ENCODE data around the gene CST5. TPM values are rescaled to one million over a fixed set of nuclear protein-coding genes. Genes with fewer than 3 reads are reported as not detected.
"Not testable (repeated sequence)": the region's sequence is repeated elsewhere in the genome, so short reads cannot be mapped to it uniquely, and the experiment has no call there.

Gene CST5
- total and polyA plus RNA-seq, 10 of the 15 experiments (the other 5 are each of a cell fraction or from before 2014, with no cell fraction given): not detected

GRCh38 chr20:23831961-23832360 lies 47.6 kb downstream of the CST5 start:
- WGBS (ENCODE audit: insufficient coverage, insufficient replicate concordance, low lambda C conversion rate, missing lambda C conversion rate): 0% methylated on average over 3 of the region's 3 CpGs
- H4K20me1 ChIP-seq (ENCODE audit: control insufficient read depth, insufficient read depth); POLR2A ChIA-PET; H3K79me2 ChIP-seq (ENCODE audit: control insufficient read depth, insufficient read depth, low read length); BruUV-seq (replicated peaks); H3K9me3 ChIP-seq (replicated peaks; ENCODE audit: control insufficient read depth, insufficient read depth, low read length); intact Hi-C loops (cut with micrococcal nuclease; ENCODE audit: unreplicated experiment); H3K27me3 ChIP-seq (replicated peaks in 1 of 2; ENCODE audit: control insufficient read depth in 2 of 2, insufficient read depth in 2 of 2, low read length in 1 of 2); FAIRE-seq; H3K36me3 ChIP-seq (ENCODE audit: control insufficient read depth in 2 of 2, insufficient read depth in 2 of 2, low read length in 1 of 2); H2AFZ ChIP-seq (ENCODE audit: control insufficient read depth, low read depth, low read length); H3K9ac ChIP-seq (ENCODE audit: control insufficient read depth, insufficient read depth, low read length); H3K27ac ChIP-seq (ENCODE audit: control insufficient read depth, insufficient read depth); H3K4me1 ChIP-seq (ENCODE audit: control insufficient read depth, insufficient read depth, low read length); DNase-seq (ENCODE audit: low read depth, low spot score); ATAC-seq; in situ Hi-C loops (cut with MboI); RAD21 ChIA-PET (ENCODE audit: unreplicated experiment); SMC1A ChIA-PET (ENCODE audit: uncharacterized antibody, unreplicated experiment); H3K4me3 ChIP-seq; CTCF ChIA-PET; H3K4me2 ChIP-seq (ENCODE audit: control insufficient read depth, insufficient read depth): not testable (repeated sequence)

GRCh38 chr20:23826541-23827021 lies 53.0 kb downstream of the CST5 start, which contains the start of gene CST2:
CST2 (minus strand) TSS chr20:23826729; CDS start chr20:23826660, 69 bp downstream.
- no peaks in the 10 kb centered on the region for H4K20me1 ChIP-seq (ENCODE audit: control insufficient read depth, insufficient read depth)
- H3K36me3 ChIP-seq (ENCODE audit: control insufficient read depth in 2 of 2, insufficient read depth in 2 of 2, low read length in 1 of 2): no peaks in the 10 kb centered on the region
- RAD21 ChIA-PET (ENCODE audit: unreplicated experiment): no interaction called here
- no peak within 1 kb of the TSS for H3K27ac ChIP-seq (ENCODE audit: control insufficient read depth, insufficient read depth)
- SMC1A ChIA-PET (ENCODE audit: uncharacterized antibody, unreplicated experiment): no interaction called here
- POLR2A ChIA-PET: no interaction called here
- DNase-seq (ENCODE audit: low read depth, low spot score): no peak
- H3K4me1 ChIP-seq (ENCODE audit: control insufficient read depth, insufficient read depth, low read length): no peaks in the 10 kb centered on the region
- no peak within 1 kb of the TSS for H3K4me3 ChIP-seq
- WGBS (ENCODE audit: insufficient coverage, insufficient replicate concordance, low lambda C conversion rate, missing lambda C conversion rate): 10% methylated on average over 3 of the region's 4 CpGs
- CTCF ChIA-PET: no interaction called here
- no peak within 1 kb of the TSS for H3K4me2 ChIP-seq (ENCODE audit: control insufficient read depth, insufficient read depth)
- TF ChIP-seq PAX8 (IDR thresholded peaks at IDR 0.05) (no peak), TAF1 (IDR thresholded peaks at IDR 0.05; ENCODE audit: borderline replicate concordance, low read depth, low read length) (no peak), SUPT20H (IDR thresholded peaks at IDR 0.05; ENCODE audit: borderline replicate concordance, control insufficient read depth, low read depth, low read length) (no peak), HSF1 (IDR thresholded peaks at IDR 0.05; ENCODE audit: low read depth, low read length) (no peak), NR2F1 (conservative IDR thresholded peaks at IDR 0.05) (no peak)
- TF ChIP-seq, protein P1, sequence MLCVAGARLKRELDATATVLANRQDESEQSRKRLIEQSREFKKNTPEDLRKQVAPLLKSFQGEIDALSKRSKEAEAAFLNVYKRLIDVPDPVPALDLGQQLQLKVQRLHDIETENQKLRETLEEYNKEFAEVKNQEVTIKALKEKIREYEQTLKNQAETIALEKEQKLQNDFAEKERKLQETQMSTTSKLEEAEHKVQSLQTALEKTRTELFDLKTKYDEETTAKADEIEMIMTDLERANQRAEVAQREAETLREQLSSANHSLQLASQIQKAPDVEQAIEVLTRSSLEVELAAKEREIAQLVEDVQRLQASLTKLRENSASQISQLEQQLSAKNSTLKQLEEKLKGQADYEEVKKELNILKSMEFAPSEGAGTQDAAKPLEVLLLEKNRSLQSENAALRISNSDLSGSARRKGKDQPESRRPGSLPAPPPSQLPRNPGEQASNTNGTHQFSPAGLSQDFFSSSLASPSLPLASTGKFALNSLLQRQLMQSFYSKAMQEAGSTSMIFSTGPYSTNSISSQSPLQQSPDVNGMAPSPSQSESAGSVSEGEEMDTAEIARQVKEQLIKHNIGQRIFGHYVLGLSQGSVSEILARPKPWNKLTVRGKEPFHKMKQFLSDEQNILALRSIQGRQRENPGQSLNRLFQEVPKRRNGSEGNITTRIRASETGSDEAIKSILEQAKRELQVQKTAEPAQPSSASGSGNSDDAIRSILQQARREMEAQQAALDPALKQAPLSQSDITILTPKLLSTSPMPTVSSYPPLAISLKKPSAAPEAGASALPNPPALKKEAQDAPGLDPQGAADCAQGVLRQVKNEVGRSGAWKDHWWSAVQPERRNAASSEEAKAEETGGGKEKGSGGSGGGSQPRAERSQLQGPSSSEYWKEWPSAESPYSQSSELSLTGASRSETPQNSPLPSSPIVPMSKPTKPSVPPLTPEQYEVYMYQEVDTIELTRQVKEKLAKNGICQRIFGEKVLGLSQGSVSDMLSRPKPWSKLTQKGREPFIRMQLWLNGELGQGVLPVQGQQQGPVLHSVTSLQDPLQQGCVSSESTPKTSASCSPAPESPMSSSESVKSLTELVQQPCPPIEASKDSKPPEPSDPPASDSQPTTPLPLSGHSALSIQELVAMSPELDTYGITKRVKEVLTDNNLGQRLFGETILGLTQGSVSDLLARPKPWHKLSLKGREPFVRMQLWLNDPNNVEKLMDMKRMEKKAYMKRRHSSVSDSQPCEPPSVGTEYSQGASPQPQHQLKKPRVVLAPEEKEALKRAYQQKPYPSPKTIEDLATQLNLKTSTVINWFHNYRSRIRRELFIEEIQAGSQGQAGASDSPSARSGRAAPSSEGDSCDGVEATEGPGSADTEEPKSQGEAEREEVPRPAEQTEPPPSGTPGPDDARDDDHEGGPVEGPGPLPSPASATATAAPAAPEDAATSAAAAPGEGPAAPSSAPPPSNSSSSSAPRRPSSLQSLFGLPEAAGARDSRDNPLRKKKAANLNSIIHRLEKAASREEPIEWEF (IDR thresholded peaks at IDR 0.05; ENCODE audit: insufficient replicate concordance, low read depth, low read length): no peak
- no peaks in the 10 kb centered on the region for H3K79me2 ChIP-seq (ENCODE audit: control insufficient read depth, insufficient read depth, low read length)
- no peak for ATAC-seq
- no peaks in the 10 kb centered on the region for H3K9me3 ChIP-seq (replicated peaks; ENCODE audit: control insufficient read depth, insufficient read depth, low read length)
- H2AFZ ChIP-seq (ENCODE audit: control insufficient read depth, low read depth, low read length): no peak within 1 kb of the TSS
- intact Hi-C loops (cut with micrococcal nuclease; ENCODE audit: unreplicated experiment): no loop called here
- no peak for FAIRE-seq
- H3K27me3 ChIP-seq (replicated peaks in 1 of 2; ENCODE audit: control insufficient read depth in 2 of 2, insufficient read depth in 2 of 2, low read length in 1 of 2): no peaks in the 10 kb centered on the region
- in situ Hi-C loops (cut with MboI): no loop called here
- no peak within 1 kb of the TSS for H3K9ac ChIP-seq (ENCODE audit: control insufficient read depth, insufficient read depth, low read length)
- BruUV-seq (replicated peaks): no TSS peak
